ENCODE measurements around the gene UVRAG.

DNA sequence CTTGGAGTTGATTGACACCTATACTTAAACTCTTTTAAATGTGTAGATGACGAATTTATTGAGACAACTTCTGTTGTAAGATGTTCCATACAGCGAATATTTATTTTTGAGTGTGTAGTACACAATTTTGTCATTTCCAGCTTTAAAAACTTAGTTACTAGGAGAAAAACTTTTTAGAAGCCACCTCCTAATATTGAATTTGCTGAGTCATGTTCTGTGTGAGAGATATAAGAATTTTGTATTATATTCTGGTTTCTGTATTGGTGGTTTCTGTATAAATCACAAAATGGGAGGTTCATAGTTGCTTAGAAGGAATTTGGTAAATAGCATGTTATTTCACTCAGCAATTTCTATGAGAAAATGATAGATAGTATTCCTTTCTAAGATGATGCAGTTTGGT is 220.0 kb downstream of the UVRAG start:
- TF ChIP-seq, protein P1, sequence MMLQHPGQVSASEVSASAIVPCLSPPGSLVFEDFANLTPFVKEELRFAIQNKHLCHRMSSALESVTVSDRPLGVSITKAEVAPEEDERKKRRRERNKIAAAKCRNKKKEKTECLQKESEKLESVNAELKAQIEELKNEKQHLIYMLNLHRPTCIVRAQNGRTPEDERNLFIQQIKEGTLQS (IDR thresholded peaks at IDR 0.05): no peak
- TF ChIP-seq, protein P2, sequence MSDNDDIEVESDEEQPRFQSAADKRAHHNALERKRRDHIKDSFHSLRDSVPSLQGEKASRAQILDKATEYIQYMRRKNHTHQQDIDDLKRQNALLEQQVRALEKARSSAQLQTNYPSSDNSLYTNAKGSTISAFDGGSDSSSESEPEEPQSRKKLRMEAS (IDR thresholded peaks at IDR 0.05): no peak
- no peak for TF ChIP-seq SP1 (IDR thresholded peaks at IDR 0.05)
- TF ChIP-seq, protein P3, sequence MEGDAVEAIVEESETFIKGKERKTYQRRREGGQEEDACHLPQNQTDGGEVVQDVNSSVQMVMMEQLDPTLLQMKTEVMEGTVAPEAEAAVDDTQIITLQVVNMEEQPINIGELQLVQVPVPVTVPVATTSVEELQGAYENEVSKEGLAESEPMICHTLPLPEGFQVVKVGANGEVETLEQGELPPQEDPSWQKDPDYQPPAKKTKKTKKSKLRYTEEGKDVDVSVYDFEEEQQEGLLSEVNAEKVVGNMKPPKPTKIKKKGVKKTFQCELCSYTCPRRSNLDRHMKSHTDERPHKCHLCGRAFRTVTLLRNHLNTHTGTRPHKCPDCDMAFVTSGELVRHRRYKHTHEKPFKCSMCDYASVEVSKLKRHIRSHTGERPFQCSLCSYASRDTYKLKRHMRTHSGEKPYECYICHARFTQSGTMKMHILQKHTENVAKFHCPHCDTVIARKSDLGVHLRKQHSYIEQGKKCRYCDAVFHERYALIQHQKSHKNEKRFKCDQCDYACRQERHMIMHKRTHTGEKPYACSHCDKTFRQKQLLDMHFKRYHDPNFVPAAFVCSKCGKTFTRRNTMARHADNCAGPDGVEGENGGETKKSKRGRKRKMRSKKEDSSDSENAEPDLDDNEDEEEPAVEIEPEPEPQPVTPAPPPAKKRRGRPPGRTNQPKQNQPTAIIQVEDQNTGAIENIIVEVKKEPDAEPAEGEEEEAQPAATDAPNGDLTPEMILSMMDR (IDR thresholded peaks at IDR 0.05; ENCODE audit: low read depth, low read length, missing input control): no peak
- TF ChIP-seq JUND (IDR thresholded peaks at IDR 0.05): no peak
- TF ChIP-seq RAD21 (IDR thresholded peaks at IDR 0.05): no peak
- TF ChIP-seq, protein P4, sequence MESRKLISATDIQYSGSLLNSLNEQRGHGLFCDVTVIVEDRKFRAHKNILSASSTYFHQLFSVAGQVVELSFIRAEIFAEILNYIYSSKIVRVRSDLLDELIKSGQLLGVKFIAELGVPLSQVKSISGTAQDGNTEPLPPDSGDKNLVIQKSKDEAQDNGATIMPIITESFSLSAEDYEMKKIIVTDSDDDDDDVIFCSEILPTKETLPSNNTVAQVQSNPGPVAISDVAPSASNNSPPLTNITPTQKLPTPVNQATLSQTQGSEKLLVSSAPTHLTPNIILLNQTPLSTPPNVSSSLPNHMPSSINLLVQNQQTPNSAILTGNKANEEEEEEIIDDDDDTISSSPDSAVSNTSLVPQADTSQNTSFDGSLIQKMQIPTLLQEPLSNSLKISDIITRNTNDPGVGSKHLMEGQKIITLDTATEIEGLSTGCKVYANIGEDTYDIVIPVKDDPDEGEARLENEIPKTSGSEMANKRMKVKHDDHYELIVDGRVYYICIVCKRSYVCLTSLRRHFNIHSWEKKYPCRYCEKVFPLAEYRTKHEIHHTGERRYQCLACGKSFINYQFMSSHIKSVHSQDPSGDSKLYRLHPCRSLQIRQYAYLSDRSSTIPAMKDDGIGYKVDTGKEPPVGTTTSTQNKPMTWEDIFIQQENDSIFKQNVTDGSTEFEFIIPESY (IDR thresholded peaks at IDR 0.05): no peak
